ENCODE results near the gene SRRM4. TPM values are rescaled to one million over a fixed set of nuclear protein-coding genes. Genes with fewer than 3 reads are reported as not detected.

Gene SRRM4, protein sequence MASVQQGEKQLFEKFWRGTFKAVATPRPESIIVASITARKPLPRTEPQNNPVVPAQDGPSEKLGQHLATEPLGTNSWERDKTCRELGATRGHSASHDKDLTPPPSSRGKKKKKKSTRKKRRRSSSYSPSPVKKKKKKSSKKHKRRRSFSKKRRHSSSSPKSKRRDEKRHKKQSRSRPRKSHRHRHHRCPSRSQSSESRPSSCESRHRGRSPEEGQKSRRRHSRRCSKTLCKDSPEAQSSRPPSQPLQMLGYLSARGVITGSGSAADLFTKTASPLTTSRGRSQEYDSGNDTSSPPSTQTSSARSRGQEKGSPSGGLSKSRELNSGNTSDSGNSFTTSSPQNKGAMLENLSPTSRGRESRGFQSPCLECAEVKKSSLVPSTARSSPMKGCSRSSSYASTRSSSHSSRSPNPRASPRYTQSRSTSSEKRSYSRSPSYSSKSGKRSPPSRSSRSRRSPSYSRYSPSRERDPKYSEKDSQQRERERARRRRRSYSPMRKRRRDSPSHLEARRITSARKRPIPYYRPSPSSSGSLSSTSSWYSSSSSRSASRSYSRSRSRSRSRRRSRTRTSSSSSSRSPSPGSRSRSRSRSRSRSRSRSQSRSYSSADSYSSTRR
- total RNA-seq, result 0.19 TPM
- long read RNA-seq, partial matches to known transcripts, result 0 of 1 reads
- long read RNA-seq, other reads (novel, unspliced or antisense), result 1 of 1 reads

DNA sequence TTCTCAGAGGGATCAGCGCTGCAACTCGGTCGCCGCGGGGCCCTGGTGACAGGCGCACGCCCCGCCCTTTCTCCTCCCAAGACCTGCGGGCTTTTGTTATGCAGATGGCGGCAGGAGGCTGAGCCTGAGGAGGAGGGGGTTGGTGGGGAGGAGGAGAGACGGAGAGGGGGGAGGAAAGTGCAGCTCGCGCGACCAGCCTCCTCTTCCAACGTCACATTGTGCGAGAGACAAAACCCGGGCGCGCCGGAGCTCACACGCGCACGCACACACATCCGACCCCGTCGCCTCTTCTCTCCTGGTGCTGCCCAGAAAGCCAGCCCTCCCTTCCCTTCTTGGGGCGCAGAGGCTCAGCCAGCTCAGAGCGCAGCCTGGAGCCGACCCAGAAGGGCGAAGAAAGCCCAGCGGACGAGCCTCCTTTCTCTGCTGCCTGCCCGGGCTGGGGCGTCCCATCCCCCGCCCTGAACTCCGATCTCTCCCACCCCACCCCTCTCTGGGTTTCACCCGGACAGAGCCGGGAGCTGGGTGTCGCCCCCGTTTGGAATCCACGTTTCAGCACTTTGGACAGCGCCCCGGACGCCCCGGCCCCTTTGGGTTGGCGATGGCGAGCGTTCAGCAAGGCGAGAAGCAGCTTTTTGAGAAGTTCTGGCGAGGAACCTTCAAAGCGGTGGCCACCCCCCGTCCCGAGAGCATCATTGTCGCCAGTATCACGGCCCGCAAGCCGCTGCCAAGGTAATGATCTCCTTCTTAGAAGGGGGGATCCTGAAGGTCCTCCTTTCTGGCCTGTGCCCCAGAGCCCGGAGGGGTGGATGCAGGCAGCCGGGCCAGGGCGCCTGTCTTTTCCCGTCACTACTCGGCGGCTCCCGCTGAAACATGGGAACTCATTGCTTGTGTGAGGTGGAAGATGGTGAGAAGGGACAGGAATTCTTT lies at the start of gene SRRM4:
SRRM4 (plus strand) TSS at position 257 of the 927 bp plus-strand sequence; CDS start at position 599, 342 bp downstream.
- DNase-seq, result no peak
- Histone ChIP-seq H3K4me3 (peak within 1 kb of the TSS; percentile 45), H3K4me1 (peaks cover 20% of the 10 kb centered on the region), H3K27ac (replicated peaks) (no peak within 1 kb of the TSS), H3K9me3 (replicated peaks) (peaks cover 3% of the 10 kb centered on the region), H3K27me3 (ENCODE audit: low read depth) (peaks cover 100% of the 10 kb centered on the region), H3K36me3 (no peaks in the 10 kb centered on the region)
- TF ChIP-seq, protein P1, sequence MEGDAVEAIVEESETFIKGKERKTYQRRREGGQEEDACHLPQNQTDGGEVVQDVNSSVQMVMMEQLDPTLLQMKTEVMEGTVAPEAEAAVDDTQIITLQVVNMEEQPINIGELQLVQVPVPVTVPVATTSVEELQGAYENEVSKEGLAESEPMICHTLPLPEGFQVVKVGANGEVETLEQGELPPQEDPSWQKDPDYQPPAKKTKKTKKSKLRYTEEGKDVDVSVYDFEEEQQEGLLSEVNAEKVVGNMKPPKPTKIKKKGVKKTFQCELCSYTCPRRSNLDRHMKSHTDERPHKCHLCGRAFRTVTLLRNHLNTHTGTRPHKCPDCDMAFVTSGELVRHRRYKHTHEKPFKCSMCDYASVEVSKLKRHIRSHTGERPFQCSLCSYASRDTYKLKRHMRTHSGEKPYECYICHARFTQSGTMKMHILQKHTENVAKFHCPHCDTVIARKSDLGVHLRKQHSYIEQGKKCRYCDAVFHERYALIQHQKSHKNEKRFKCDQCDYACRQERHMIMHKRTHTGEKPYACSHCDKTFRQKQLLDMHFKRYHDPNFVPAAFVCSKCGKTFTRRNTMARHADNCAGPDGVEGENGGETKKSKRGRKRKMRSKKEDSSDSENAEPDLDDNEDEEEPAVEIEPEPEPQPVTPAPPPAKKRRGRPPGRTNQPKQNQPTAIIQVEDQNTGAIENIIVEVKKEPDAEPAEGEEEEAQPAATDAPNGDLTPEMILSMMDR (IDR thresholded peaks at IDR 0.05; ENCODE audit: borderline replicate concordance), result no peak
- intact Hi-C loops (cut with micrococcal nuclease), result no loop called here

DNA sequence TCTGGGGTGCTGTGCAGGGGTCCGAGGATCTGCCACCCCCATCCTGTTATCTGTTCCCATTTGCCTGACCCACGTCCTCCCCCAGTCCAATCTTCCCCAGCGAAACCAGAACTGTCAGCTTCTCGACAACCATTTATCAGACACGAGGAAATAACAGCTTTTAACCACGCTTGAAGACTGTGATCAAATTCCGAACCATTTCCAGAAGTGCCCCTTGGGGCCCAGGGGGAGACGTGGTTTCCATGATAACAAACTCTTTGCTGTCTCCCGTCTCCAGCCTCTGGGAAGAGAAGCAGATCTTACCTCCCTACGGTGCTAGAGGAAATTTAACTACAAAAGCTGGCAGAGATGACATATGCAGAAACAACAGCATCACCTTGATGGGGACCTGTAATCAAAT lies 35.1 kb upstream of the SRRM4 start:
- Histone ChIP-seq H3K9me3 (replicated peaks) (no peaks in the 10 kb centered on the region), H3K36me3 (no peaks in the 10 kb centered on the region), H3K4me3 (no peak overlapping the region), H3K4me1 (no peaks in the 10 kb centered on the region), H3K27me3 (ENCODE audit: low read depth) (peaks cover 83% of the 10 kb centered on the region), H3K27ac (replicated peaks) (no peak overlapping the region)
- no peak for DNase-seq
- TF ChIP-seq, protein P1 (IDR thresholded peaks at IDR 0.05; ENCODE audit: borderline replicate concordance), result no peak
- intact Hi-C loops (cut with micrococcal nuclease), result no loop called here

DNA sequence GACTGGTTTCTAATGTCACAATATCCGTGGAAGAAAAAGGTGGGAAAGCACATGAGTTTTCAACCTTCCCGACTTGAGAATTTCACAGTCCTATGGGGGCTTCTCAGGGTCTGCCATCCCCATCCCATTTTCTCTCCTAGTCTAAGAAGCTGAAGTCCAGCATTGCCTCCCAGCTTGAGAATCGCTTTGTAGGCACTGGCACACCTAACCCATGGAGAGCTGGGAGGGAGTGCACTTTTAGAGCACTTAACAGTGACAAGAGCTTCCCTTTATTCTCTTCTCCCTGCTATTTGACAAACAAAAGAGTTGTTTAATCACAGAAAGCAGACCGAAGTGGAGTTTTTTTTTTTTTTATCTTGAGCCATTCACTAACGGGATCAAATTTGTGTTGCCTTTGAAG lies 22.8 kb upstream of the SRRM4 start:
- no peak for DNase-seq
- Histone ChIP-seq H3K4me1 (no peaks in the 10 kb centered on the region), H3K9me3 (replicated peaks) (no peaks in the 10 kb centered on the region), H3K4me3 (no peak overlapping the region), H3K36me3 (no peaks in the 10 kb centered on the region), H3K27me3 (ENCODE audit: low read depth) (peaks cover 57% of the 10 kb centered on the region), H3K27ac (replicated peaks) (no peak overlapping the region)
- TF ChIP-seq, protein P1 (IDR thresholded peaks at IDR 0.05; ENCODE audit: borderline replicate concordance), result no peak
- intact Hi-C loops (cut with micrococcal nuclease), result no loop called here

DNA sequence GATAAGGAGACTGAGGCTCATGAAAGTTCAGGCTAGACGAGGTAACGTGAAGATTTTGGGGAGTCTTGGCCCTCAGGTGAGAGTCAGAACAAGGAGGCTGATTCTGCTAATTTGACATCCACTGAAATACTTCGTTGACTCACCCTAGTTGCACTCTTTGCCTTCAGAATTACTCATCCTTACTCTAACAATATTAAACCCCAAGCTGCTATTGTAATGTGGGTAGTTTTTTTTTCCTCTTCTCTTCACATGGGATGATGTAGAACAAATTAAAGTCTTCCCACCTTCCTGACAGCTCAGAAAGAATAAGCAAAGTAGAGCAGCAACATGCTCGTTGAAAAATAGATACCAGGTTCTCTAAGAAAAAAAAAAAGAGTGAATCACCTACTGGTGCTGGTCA lies 22.0 kb upstream of the SRRM4 start:
- intact Hi-C loops (cut with micrococcal nuclease), result no loop called here
- Histone ChIP-seq H3K4me3 (no peak overlapping the region), H3K27ac (replicated peaks) (no peak overlapping the region), H3K27me3 (ENCODE audit: low read depth) (peaks cover 49% of the 10 kb centered on the region), H3K9me3 (replicated peaks) (no peaks in the 10 kb centered on the region), H3K36me3 (no peaks in the 10 kb centered on the region), H3K4me1 (no peaks in the 10 kb centered on the region)
- TF ChIP-seq, protein P1 (IDR thresholded peaks at IDR 0.05; ENCODE audit: borderline replicate concordance), result no peak
- DNase-seq, result no peak

DNA sequence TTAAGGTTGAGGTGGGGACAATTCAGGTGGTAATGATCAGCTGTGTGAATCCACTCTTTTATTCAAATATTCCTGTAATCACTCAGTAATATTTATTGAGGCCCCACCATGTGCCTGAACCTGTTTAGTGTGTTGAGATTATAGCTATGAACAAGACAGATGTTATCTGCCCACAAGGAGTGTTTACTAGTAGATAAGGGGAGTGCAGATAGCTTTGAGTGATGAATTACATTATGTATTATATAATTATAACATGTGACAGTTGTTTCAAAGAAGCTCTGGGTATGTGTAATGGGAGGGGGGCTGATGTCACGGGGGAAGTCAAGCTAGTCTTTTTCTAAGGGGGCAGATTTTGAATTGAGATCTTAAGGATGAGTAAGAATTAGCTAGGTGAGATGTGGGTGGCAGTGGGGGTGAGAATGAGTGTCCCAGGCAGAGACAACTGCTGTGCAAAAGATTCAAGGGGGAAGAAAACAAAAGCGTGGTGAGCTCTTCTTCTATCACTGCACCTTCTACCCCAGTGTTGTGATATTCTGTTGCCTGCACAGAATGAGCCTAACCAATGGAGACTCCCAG lies 21.3 kb upstream of the SRRM4 start:
- Histone ChIP-seq H3K4me1 (no peaks in the 10 kb centered on the region), H3K9me3 (replicated peaks) (no peaks in the 10 kb centered on the region), H3K36me3 (no peaks in the 10 kb centered on the region), H3K27me3 (ENCODE audit: low read depth) (peaks cover 42% of the 10 kb centered on the region), H3K4me3 (no peak overlapping the region), H3K27ac (replicated peaks) (no peak overlapping the region)
- TF ChIP-seq, protein P1 (IDR thresholded peaks at IDR 0.05; ENCODE audit: borderline replicate concordance), result no peak
- DNase-seq, result no peak
- intact Hi-C loops (cut with micrococcal nuclease), result no loop called here
